ENCODE data around the gene GPR160. TPM values are rescaled to one million over a fixed set of nuclear protein-coding genes. Genes with fewer than 3 reads are reported as not detected.

GPR160 gene
- total and polyA plus RNA-seq, 8 donors, result 7.8 to 25.4 (median 13.2) TPM

GRCh38 chr3:170024581-170024980, 13.2 kb upstream of the GPR160 start:
- intact Hi-C loops (cut with DNase I), result no loop called here

GRCh38 chr3:170027233-170028102, 10.3 kb upstream of the GPR160 start:
- intact Hi-C loops (cut with DNase I), result no loop called here

More at GRCh38 chr3:170024581-170024980, 13.2 kb upstream of the GPR160 start:
- no peaks in the 10 kb centered on the region for H3K27me3 ChIP-seq
- peak overlapping the region in 1 of 2 donors; percentile 87 for H3K27ac ChIP-seq
- no peak for TF ChIP-seq CTCF (IDR thresholded peaks at IDR 0.05)
- peaks cover 0 to 22% of the 10 kb centered on the region in 2 donors for H3K4me1 ChIP-seq
- DNase-seq (no peak), ATAC-seq (no peak)
- H3K9me3 ChIP-seq, result no peaks in the 10 kb centered on the region
- H3K36me3 ChIP-seq, result no peaks in the 10 kb centered on the region
- H3K4me3 ChIP-seq, result no peak overlapping the region

GRCh38 chr3:170033489-170033888, 4.3 kb upstream of the GPR160 start:
- Histone ChIP-seq H3K4me3 (no peak overlapping the region), H3K9me3 (no peaks in the 10 kb centered on the region), H3K36me3 (no peaks in the 10 kb centered on the region), H3K27ac (peak overlapping the region in 1 of 2 donors; percentile 60), H3K27me3 (peaks cover 0 to 12% of the 10 kb centered on the region in 2 donors), H3K4me1 (peaks cover 6 to 12% of the 10 kb centered on the region in 2 donors)
- no peak for ATAC-seq
- intact Hi-C loops (cut with DNase I), result no loop called here
- no peak for TF ChIP-seq CTCF (IDR thresholded peaks at IDR 0.05)
- no peak for DNase-seq

More at GRCh38 chr3:170027233-170028102, 10.3 kb upstream of the GPR160 start:
- Histone ChIP-seq H3K27ac (peak overlapping the region in 1 of 2 donors; percentile 13), H3K27me3 (no peaks in the 10 kb centered on the region), H3K36me3 (no peaks in the 10 kb centered on the region), H3K4me3 (no peak overlapping the region), H3K9me3 (no peaks in the 10 kb centered on the region), H3K4me1 (peaks cover 0 to 22% of the 10 kb centered on the region in 2 donors)
- ATAC-seq, result no peak
- TF ChIP-seq CTCF (IDR thresholded peaks at IDR 0.05), result no peak
- no peak for DNase-seq

GRCh38 chr3:170038434-170039110, 777 bp downstream of the GPR160 start:
- H3K4me3 ChIP-seq, result peak overlapping the region; percentile 60 to 77
- H3K27ac ChIP-seq, result peak overlapping the region; percentile 65 to 93
- DNase-seq (peak in 3 of 4 donors; percentile 41 to 89 (median 60)), ATAC-seq (peak; percentile 55)
- no peaks in the 10 kb centered on the region for H3K36me3 ChIP-seq
- no peak for TF ChIP-seq CTCF (IDR thresholded peaks at IDR 0.05)
- H3K9me3 ChIP-seq, result no peaks in the 10 kb centered on the region
- intact Hi-C loops (cut with DNase I), result no loop called here
- H3K4me1 ChIP-seq, result peaks cover 6 to 21% of the 10 kb centered on the region in 2 donors
- peaks cover 0 to 15% of the 10 kb centered on the region in 2 donors for H3K27me3 ChIP-seq

- Histone ChIP-seq H3K27ac (no peak overlapping the region), H3K27me3 (peaks cover 0 to 15% of the 10 kb centered on the region in 2 donors), H3K4me1 (peaks cover 6 to 31% of the 10 kb centered on the region in 2 donors), H3K36me3 (no peaks in the 10 kb centered on the region), H3K9me3 (no peaks in the 10 kb centered on the region), H3K4me3 (no peak overlapping the region)
- no peak for TF ChIP-seq CTCF (IDR thresholded peaks at IDR 0.05)
- no peak for DNase-seq
- intact Hi-C loops (cut with DNase I), result no loop called here
- no peak for ATAC-seq
These were observed 2.6 kb downstream of the GPR160 start for GRCh38 chr3:170040418-170040817.
